Fibroblast of skin of abdomen (primary cell): Measurements from ENCODE around the gene FBN3.

ENCODE experiments used
- DNase-seq: peaks from one replicate; pipeline ENCODE4 v3.0.0-alpha.2; 2013

Gene FBN3

GRCh38 chr19:8148410-8149260 is 757 bp downstream of the FBN3 start:
- DNase-seq = no peak

- no peak for DNase-seq
These were observed 1.3 kb downstream of the FBN3 start for GRCh38 chr19:8148088-8148409.

DNA sequence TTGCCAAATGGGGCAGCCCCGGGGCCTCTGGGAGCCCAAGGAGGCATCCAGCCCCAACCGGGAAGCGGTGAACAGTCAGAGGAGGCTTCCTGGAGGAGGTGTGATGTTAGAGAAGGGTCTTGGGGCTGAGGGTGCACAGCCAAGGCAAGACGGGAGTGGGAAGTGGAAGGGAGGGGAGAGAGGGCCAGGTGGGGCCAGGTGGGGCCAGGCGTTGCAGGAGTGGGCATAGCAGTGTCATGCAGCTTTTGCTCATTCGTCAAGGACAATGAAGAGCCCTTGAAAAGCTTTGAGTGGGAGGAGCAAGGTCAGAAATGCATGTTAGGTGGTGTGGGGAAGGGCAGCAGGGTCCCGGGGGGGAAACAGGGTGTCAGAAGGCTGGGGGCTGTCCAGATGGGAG is 1.8 kb downstream of the FBN3 start:
- no peak for DNase-seq

DNA sequence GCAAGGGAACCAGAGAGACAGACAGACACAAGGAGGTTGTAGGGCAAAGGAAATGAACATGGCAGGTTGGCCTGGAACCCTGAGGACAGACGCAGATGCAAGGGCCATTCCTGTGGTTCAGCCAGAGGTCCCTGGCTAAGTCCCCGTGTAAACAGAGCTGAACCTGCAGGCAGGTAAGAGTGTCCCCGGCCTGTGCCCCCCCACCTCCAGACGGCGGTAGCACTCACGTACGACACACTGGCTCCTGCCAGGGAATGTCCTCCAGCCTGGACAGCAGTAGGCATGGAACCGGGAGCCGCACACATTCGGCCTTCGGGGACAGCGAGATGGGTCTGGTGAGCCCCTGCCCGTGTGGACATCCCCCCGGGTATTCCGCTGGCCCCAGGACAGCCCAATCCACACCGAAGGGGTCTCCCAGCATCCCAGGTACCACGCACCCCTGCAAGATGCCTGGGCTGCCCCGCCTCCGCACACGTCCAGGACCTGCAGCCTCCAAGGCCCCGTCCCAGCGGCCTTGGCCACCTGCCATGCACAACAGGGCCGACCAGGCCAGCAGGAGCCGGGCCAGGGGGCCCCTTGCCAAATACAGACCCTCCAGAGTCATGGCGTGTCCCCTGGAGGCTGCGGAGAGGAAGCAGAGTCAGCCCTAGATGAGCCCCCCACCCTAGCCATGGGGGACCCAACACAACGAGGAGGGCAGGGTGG is 2.4 kb downstream of the FBN3 start:
- DNase-seq = no peak

DNA sequence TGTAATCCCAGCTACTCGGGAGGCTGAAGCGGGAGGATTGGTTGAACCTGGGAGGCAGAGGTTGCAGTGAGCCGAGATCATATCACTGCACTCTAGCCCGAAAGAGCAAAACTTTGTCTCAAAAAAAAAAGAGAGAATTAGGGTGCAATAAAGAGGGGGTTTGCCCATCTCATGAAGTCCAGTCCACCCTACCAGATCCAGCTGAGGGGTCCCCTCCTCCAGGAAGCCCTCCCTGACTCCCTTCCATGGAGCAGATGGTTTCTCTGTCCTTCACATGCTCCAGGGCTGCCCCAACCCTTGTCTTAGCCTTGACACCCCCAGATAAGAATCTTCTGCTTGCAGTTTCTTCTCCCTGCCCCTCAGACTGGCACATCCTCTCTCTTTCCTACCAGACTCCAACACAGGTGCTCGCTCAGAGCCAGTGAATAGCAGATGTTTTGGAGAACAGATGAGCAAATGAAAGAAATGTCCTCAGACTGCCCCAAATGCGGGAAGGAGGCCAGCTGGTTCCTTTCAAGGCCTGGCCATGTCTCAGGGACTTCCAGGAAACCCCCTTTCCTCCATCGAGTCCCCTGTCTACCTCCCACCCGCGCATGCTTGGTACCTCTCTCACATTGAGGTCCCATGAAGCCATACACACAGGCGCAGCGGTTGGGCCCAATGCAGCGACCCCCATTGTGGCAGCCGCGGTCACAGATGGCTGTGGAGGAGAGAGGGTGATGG is 5.0 kb downstream of the FBN3 start:
- no peak for DNase-seq

- no peak for DNase-seq
These were observed 6.4 kb downstream of the FBN3 start for GRCh38 chr19:8143041-8143440.

DNA sequence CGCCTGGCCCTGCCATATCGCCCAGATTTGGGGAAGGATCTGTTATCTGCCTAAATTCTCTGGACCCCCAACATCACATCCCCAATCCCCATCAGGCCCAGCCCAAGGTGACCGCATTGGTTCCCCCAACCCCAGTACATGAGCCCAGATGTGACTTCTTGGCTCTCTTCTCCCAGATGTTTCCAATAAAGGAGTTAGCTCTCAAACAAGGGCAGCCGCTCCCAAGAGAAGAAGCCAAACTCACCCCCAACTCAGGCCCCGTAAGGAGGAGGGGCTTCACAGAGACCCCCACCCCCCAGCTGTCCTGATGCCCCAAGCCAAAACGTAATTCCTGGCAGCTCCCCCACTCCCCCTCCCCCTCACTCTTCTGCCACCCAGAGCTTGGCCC is 6.9 kb downstream of the FBN3 start:
- DNase-seq = no peak

DNA sequence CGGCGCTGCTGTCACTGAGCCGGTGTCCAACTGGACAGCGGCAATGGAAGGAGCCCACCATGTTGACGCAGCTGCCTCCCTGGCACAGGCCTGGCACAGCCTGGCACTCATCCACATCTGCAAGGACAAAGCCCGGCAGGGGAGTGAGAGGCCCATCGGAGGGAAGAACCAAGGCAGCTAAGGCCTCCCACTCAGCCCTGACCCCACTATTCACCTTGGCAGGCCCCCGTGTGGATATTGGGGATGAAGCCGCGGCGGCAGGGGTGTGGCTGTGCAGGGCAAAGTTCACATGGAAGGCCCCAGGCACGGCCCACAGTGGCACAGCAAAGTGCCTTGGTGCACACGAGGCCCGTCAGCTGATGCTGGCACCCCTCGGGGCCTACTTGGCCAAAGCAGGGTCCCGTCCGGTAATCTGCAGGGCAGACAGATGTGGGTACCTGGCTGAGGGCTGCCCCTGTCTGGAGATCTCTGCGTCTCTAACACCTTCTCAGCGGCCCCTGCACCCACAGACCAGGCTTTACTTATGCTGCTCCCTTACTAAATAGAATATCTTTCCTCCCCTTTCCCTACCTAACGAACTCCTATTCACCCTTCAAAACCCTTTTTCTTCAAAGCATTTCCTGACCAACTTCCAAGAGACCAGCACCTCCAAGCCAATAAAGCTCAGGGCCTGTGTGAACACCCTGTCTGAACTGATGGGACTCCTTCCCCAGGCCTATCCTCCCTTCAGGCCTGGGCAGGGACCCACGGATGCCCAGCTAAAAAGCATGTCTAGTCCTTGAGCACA is 7.5 kb downstream of the FBN3 start:
- no peak for DNase-seq

GRCh38 chr19:8138201-8138600 is 11.2 kb downstream of the FBN3 start:
- no peak for DNase-seq

GRCh38 chr19:8137425-8137824 is 12.0 kb downstream of the FBN3 start:
- DNase-seq = no peak

- DNase-seq = no peak
These were observed 13.3 kb downstream of the FBN3 start for GRCh38 chr19:8135946-8136618.

- no peak for DNase-seq
These were observed 16.4 kb downstream of the FBN3 start for GRCh38 chr19:8132858-8133458.

- no peak for DNase-seq
These were observed 17.9 kb downstream of the FBN3 start for GRCh38 chr19:8131517-8131916.

- no peak for DNase-seq
These were observed 20.3 kb downstream of the FBN3 start for GRCh38 chr19:8129061-8129618.

DNA sequence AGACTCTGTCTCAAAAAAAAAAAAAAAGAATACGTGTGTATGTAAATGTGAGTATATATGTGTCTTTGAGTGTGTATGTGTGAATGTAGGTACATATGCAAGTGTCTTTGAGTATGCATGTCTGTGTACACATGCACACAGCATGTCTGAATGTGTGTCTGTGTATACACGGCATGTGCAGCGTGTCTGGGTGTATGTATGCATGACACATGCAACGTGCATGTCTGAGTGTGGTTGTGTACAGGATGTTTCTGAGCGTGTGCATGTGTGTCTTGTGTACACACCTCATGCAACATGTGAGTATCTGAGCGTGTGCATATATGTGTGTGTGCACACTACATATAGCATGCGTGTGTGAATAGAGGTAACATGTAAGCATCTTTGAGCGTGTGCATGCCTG is 20.8 kb downstream of the FBN3 start:
- no peak for DNase-seq

DNA sequence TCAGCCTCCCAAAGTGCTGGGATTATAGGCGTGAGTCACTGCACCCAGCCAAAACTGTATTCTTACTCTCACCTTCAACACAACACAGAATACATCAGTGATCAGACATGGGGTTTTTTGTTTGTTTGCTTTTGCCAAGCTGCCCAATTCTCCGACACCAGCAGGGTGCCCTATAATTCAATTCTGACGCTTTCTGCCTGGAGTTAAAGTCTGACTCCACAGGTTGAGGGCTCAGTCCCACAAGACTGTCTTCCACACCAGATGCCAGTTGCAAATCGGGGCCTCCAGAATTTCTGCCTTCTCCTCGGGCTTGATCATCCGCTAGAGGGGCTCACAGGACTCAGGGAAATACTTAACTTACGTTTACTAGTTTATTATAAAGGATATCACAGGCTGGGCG is 22.1 kb downstream of the FBN3 start:
- no peak for DNase-seq

DNA sequence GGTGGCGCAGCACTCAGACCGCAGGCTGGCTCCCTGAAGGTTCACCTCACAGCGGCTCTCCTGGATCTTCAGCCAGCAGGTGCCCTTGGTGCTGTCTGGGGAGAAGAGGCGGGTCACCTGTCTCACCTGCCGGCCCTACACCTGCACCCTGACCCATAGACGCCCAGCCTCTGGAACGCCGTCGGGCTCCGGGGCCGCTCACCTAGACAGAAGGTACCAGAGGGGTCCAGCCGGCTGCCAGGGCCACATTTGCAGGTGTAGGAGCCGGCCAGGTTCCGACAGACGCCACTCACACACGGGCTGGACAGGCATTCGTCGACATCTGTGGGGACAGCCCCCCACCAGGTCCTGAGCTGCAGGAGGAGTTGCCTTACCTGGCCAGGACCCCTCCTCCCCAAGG is 22.9 kb downstream of the FBN3 start:
- DNase-seq = no peak

DNA sequence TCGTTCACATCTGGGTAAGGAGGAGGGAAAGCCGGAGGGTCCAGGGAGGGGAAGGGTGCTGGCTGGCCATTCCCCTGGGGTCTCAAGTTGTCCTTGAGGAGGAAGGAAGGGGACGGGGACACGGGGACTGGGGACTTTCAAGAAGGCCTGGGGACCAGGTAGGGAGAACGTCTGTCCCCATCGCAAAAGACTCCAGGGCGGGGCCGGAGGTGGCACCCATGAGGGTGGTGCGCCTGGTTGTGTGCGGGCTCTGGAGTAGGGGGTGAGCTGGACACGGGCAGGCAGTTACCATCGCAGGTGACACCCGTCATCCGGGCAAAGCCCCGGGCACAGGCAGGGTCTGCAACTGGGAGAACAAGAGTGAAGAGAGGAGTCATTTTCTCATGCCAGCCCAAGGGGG is 23.4 kb downstream of the FBN3 start:
- DNase-seq = no peak

DNA sequence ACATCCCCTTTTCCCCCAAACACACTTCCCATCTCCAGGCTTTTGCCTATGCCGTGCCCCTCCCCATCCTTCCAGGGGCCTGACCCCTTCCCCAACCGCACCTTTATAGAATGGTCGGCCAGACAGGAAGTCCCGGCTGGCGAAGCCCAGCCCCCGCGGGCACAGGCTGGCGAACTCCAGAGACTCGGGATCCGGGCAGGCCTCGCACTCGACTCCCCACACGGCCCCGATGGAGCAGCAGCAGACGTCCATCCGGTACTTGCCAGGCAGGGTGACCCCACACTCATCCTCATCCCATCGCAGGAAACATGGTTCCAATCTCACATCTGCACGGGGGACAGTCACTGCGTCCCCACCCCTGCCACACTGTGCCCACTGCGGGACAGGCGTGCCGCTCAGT is 25.7 kb downstream of the FBN3 start:
- no peak for DNase-seq

GRCh38 chr19:8120636-8121480 is 28.5 kb downstream of the FBN3 start:
- DNase-seq = no peak

GRCh38 chr19:8117991-8118390 is 31.4 kb downstream of the FBN3 start:
- no peak for DNase-seq
